ENCODE data around the gene CA10. TPM values are rescaled to one million over a fixed set of nuclear protein-coding genes. Genes with fewer than 3 reads are reported as not detected.

The CA10 gene
- total RNA-seq, result not detected in 2 replicates

DNA sequence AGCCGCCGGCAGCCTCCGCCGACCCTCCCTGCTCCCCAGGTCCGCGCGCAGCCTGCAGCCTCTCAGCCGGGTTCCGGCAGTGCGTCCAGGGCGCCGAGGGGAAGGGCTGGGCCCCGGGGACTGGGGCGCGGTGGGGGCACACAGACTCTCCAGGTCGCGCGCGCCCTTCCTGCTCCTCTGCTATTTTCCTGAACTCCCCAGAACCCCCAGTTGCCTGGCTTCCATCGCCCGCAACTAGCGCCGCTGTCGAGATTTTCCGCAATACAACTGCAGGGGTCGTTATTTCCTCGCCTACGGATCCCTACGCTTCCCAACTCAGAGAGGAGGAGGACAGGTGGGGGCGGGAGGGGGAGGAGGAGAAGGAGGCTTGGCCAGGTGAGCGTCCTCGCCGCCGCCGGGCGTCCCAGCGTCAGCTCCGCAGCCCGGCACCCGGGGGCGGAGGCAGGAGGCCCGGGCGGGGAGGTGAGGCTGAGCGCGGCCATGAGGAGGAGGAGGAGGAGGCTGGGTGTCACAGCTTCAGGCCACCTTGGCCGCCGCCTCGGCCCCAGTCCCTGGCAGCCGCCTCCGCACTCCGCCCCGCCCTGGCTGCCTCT lies at the start of gene CA10:
Gene CA10 (minus strand): TSS at position 265 of the 593 bp plus-strand sequence.

